NCI-H526 treated with DMSO at 0.1 percent for 48 hours (cell line): ENCODE results near the gene MYOM3.

ENCODE experiments used
- DNase-seq: peaks from one replicate; lab custom pipeline; 2025; lab: John Stamatoyannopoulos, UW

Gene MYOM3

DNA sequence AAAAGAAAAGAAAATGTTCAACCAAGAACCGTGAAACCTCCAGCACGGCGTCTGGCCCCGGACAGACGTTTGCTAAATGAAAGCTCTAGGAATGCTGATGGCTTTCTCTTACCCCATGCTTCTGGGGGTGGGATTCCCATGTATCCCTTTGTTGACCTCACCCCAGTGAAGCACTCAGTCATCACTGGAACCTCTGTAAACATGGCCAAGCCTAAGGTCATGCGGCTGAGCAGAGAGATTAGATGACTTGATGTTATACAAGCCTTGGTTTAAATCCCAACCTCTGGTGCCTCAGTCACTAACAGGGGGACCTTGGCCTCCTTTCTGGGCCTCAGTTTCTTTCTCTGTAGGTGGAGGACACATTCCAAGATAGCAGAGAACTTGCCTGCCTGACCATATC is 2.8 kb upstream of the MYOM3 start:
- DNase-seq, result no peak

DNA sequence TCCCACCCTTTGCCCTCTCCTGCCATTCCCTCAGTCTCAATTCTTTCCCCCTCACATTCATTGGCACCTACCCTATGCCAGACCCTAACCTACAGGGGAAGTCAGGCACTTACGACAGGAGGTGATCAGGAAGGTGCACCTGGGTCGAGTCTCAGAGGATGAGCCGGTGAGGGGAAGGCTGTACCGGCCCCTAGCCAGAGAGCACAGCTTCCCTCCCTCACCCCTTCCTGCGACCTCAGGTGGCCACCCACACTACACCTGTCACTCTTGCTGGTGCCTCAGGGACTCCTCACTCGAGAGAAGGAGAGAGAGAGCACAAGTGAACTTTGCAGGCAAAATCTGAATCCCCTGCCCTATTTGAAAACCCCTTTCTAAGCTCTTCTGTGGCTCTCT is 1.7 kb upstream of the MYOM3 start:
- no peak for DNase-seq

DNA sequence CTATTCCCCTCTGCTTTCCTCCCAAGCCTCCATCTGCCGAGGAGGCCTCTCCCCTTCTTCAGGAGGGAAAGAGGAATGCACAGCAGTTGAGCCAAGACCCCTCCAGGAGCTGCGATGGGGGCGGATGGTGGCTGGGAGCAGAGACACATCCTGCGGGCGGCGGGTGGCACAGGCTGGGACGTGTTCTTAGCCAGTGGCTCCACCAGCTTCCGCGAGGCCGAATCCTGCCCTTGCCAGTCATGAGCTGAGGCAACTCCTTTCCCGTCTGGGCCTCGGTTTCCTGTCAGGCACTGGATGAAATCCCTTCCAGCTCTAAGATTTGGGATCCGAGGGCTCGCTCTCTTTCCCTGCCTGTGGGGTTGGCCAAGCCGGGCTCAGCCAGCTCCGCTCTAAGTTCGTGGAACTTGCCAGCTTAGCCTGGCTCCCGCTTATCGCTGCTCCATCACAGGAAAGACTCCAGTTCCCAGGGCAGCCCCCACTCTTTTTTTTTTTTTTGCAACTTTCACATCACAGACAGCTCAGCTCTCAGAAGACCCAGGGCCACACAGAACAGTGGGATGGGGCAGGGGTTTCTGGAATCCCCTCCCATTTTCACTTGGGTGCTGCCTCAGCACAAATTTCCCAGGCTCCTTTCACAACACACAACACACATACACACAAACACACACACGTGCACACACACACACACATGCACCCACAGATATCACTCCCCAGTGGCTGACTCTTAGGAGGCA is 506 bp downstream of the MYOM3 start:
- DNase-seq, result no peak

- DNase-seq, result no peak
Measured at GRCh38 chr1:24110642-24111261, 1.2 kb downstream of the MYOM3 start.

DNA sequence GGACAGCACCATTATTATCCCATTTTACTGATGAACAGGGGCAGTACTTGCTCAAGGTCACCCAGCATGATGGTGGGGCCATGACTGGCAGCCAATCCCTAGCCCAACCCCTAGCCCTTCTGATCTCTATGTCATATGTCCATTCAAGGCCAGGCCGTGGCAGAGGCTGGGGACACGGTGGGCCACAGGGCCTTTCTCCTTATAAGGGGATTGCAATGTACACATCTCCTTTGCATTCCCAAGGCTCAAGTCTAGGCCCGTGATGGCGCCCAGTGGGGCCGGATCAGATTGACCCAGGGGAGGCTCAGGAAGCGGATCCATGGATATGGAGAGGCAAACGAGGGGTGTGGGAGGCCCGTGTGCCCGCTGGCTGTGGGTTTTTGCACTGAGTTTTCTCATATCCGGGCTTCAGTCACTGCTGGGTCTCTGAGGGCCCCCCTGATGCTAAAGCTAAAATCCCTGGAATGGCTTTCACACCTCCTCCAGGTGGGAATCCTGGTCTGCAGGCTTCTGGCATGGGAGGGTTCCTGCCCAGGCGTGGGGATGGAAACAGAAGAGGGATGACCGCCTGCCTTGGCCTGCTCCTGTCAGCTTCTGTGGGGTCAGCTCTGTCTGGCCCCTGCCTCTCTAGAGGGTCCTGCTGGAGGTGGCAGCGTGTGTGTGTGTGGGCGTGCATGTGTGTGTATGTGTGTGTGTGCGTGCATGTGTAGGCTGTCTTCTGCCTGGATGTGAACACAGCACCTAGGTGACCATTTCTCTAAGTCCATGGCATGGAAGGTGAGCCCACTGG is 2.1 kb downstream of the MYOM3 start:
- no peak for DNase-seq

DNA sequence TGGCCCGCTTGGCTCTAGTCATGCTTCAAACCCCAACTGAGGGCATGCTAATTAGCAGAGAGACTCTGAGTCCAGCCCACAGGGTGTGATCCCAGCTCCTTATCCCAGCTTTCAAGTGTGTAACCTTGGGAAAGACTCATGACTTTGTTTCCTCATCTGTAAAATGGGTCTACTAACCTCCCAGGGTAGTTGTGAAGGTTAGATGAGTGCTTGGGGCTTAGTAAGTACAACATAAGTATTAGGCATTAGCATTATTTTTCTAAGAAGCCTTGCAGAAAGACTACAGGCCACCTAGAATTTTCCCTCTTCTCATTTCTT is 2.8 kb downstream of the MYOM3 start:
- DNase-seq, result no peak

DNA sequence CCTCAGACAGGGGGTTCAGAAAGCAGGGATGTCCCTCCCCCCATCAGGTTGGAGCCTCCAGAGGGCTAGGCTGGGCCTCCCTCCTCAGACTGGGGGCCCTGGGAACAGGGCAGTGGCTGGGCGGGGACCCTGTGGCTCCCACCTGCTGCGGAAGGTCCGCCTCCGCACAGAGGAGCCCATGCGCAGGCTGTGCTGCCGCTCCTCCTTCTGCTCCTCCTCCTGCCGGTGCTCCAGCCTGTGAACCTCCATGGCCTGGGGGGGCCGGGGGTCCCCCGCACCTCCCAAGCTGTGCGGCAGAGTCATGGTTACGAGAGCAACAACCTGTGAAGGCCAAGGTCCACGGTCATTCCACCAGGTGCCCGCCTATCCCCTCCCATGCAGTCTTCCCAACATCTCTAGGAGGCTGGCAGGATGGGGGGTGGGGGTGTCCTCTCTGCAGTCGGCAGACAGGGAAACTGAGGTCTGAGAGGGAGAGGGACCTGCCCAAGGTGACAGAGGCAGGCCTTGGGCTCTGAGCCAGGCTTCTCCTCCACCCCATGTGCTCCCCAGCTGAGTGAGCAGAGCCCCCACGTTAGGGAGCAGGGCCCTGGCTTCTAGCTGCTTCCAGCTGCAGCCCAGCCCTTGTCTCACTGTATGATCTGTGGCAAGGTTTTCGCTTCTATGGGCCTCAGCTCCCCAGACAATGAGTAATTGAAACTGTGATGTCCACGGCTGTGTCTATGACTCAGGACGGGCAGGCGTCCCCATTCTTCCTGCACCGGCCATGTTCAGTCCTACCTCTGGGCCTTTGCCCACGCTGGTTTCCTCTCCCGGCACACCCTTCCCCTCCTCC is 3.4 kb downstream of the MYOM3 start:
- DNase-seq, result no peak

DNA sequence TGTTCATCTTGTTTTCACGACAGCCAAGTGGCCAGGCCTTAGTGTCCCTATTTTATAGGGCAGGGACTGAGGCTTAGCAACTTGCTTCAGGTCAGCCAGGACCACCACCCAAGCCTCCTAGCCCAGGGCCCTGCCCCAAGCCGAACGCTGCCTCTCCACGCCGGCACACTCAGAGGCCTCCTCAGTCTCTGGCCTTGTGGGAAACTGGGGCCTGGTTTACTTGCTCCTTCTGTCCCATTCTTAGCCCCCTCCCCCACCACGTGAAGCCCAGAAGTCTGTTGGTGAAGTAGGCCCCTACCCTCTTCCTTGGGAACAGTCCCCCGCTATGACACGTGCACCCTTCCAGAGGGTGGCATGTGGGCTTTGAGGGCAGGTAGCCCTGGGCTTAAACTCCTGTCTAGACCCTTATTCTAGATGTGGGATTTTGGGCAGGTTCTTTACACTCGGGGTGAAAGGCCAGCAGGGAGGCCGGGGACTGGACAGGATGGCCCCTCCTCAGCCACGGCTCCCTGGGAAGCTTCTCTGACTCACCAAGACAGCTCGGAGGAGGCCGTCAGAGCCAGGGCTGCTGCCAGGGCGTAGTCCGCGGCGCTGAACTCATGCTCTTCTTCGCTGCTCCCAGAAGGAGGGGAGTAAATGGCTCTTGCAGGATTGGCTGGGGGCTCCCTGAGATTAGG is 4.3 kb downstream of the MYOM3 start:
- no peak for DNase-seq

GRCh38 chr1:24105368-24106160 is 6.4 kb downstream of the MYOM3 start:
- no peak for DNase-seq

GRCh38 chr1:24104854-24105253 is 7.1 kb downstream of the MYOM3 start:
- DNase-seq, result no peak

DNA sequence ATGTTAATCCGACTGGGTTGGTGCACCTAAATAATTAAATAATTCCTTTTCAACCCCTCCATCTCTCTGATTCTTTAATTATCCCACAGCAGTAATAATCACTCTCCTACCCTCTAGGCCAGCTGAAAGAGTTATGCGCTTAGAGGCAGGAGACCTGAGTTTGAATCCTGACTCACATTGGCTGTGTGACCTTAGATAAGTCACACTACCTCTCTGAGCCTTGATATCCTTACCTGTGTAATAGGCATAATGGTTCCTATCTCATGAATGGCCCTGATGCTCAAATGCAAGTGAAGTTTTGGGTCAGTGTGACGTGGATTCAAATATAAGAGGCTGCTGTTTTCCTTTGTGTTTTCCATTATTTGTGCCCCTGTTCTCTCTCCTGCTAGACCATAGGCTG is 8.1 kb downstream of the MYOM3 start:
- no peak for DNase-seq

DNA sequence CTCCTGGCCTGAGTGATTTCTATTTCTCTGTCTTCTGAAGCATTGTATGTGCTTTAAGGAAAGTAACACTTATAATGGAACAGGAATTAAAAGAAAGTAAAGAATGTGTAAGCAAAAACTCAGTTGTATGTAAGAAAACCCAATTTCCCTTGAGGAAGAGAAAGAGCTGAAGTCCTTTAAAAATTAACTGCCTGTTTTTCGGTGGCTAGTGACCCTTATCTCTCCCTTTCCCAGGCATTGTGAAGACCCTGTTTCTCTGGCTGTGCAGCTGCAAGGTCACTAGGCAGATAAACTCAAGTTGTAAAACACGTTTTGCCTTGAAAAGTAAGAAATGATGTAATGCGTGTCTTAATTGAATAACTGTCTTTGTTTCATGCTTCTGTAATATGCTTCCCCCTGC is 8.5 kb downstream of the MYOM3 start:
- no peak for DNase-seq

DNA sequence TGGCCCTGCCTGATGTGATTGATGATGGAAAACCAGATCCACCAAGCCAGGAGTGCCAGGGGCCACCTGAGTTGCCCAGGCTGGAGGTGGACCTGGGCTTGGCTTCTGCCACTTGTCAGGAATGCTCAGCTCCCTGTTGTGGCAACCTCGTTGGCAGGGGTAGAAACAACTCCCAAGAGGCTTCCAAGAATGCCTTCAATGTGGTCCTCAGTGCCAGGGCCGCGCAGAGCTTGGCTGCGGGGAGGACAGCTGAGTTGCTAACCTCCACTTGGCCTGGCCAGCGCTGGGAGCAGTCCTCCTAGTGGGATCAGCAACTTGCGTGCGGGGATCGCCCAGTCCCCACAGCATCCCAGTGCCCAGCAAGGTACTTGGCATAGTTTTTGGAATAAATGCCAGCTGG is 9.0 kb downstream of the MYOM3 start:
- no peak for DNase-seq

- no peak for DNase-seq
Measured at GRCh38 chr1:24101796-24102586, 9.9 kb downstream of the MYOM3 start.

DNA sequence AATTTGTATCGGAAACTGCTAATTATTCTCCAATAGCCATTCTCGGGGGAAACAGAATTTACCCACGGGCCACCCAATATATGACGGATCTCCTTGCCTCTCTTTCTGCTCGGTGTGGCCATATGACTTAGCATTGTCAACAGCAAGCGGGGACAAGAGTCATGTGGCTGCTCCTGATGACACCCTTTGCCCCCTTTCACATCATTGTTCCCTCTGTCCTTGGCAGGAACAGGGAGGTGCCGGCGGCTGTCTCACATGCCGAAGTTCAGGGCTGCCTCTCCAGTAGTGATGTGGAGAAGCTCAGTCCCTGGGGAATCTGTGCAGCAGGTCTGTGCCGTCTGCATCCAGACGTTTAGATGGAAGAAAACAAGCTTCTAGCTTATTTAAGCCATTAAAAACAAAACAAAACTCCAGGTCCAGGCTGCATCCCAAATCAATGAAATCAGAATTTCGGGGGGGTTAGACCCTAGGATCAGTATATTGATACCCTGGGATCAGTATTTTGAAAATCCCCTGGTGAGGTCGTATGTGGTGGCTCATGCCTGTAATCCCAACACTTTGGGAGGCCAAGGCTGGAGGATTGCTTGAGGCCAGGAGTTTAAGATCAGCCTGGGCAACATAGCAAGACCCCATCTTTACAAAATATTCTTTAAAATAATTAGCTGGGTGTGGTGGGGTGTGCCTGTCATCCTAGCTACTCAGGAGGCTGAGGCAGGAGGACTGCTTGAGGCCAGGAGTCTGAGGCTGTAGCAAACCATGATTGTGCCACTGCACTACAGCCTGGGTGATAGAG is 10.8 kb downstream of the MYOM3 start:
- no peak for DNase-seq

- no peak for DNase-seq
Measured at GRCh38 chr1:24098943-24099638, 12.8 kb downstream of the MYOM3 start.

DNA sequence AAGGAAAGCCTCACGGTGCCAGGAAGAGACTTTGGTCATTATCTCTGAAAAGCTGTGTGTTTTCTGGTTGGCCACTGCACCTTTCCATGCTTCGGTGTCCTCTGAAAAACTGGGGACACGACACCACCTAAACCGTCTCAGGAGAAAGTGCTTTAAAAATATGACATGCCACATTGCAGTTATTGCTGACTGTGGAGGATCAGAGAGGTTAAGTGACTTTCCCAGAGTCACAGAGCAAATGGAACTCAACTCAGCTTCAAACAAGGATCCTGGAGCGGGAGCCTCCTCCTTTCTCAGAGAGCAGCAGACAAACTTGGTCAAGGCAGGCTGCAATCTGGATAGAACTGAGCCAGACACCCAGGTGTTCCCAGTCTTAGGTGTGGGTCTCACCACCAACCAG is 13.8 kb downstream of the MYOM3 start:
- DNase-seq, result no peak

DNA sequence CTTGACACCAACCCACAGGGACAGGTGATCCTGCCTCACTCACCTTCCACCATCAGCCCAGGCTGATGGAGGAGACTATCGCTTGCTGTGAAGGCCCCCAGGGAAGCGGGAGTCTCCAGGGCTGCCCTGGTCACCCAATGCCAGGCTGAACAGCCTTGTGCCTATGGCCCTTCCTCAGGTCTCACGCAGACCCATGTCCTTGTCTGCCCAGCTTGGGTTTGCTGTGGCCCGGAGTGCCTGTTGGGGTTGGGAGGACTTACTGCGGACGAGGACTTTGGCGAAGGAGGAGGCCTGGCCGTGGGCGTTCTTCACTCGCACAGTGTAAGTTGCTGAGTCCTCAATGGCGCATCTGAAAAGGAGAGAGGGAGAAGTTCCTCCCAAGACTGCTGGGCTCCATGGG is 14.3 kb downstream of the MYOM3 start:
- no peak for DNase-seq

- DNase-seq, result no peak
Measured at GRCh38 chr1:24096739-24097103, 15.2 kb downstream of the MYOM3 start.
